ENCODE results near the gene KIAA2012. TPM values are rescaled to one million over a fixed set of nuclear protein-coding genes. Genes with fewer than 3 reads are reported as not detected.

KIAA2012 gene
- total and polyA plus RNA-seq, 2 of the 8 experiments (the other 6 are each of a cell fraction or from before 2014, with no cell fraction given), result not detected

DNA sequence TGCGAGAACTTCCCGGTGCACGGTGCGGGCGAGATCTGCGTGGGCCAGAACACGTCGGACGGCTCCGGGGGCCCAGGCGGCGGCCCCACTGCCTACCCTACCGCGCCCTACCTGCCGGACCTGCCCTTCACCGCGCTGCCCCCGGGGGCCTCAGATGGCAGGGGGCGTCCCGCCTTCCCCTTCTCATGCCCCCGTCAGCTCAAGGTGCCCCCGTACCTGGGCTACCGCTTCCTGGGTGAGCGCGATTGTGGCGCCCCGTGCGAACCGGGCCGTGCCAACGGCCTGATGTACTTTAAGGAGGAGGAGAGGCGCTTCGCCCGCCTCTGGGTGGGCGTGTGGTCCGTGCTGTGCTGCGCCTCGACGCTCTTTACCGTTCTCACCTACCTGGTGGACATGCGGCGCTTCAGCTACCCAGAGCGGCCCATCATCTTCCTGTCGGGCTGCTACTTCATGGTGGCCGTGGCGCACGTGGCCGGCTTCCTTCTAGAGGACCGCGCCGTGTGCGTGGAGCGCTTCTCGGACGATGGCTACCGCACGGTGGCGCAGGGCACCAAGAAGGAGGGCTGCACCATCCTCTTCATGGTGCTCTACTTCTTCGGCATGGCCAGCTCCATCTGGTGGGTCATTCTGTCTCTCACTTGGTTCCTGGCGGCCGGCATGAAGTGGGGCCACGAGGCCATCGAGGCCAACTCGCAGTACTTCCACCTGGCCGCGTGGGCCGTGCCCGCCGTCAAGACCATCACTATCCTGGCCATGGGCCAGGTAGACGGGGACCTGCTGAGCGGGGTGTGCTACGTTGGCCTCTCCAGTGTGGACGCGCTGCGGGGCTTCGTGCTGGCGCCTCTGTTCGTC is 37.7 kb upstream of the KIAA2012 start:
- Histone ChIP-seq H3K14ac (ENCODE audit: insufficient read length) (no peak overlapping the region), H4K20me1 (replicated peaks in 1 of 2; ENCODE audit: control insufficient read depth in 1 of 2, insufficient read depth in 2 of 2, low read length in 2 of 2) (peaks cover 30 to 33% of the 10 kb centered on the region in 2 experiments), H3K56ac (replicated peaks; ENCODE audit: insufficient read length, low read depth, low read length) (peak overlapping the region; percentile 67), H4K91ac (replicated peaks; ENCODE audit: insufficient read length, low read length) (peak overlapping the region; percentile 70), H2BK5ac (ENCODE audit: low read depth, low read length) (peak overlapping the region; percentile 96), H2AK5ac (ENCODE audit: low read depth, low read length) (no peak overlapping the region), H3K4ac (replicated peaks; ENCODE audit: insufficient read length, low read depth, low read length) (peak overlapping the region; percentile 75), H3K79me2 (ENCODE audit: control insufficient read depth in 1 of 2, insufficient read depth in 2 of 2, low read length in 2 of 2) (peaks cover 30 to 64% of the 10 kb centered on the region in 2 experiments), H3K18ac (ENCODE audit: extremely low read depth, low read length) (peak overlapping the region; percentile 96), H3K27me3 (replicated peaks in 1 of 4; ENCODE audit: control insufficient read depth in 3 of 4, extremely low read depth in 1 of 4, insufficient read depth in 3 of 4, low read length in 3 of 4) (no peaks in the 10 kb centered on the region), H3K4me3 (ENCODE audit: extremely low read depth in 1 of 4, insufficient read depth in 2 of 4, low read depth in 3 of 4, low read length in 4 of 4) (peak overlapping the region; percentile 78 to 96 (median 93)), H3K36me3 (ENCODE audit: control insufficient read depth in 2 of 4, insufficient read depth in 4 of 4, low read length in 3 of 4) (peaks cover 9 to 45% (median 18%) of the 10 kb centered on the region in 4 experiments), H3K9ac (replicated peaks in 1 of 4; ENCODE audit: extremely low read depth in 1 of 4, low read depth in 3 of 4, low read length in 3 of 4) (peak overlapping the region; percentile 74 to 95 (median 84); a peak in 6 of 7 replicates), H3K4me2 (ENCODE audit: insufficient read depth in 1 of 2, low read depth in 2 of 2, low read length in 2 of 2) (peak overlapping the region; percentile 61 to 82), H2BK15ac (ENCODE audit: low read length) (no peak overlapping the region; the same call in 1 of the 2 replicates), H3K23ac (ENCODE audit: insufficient read length) (no peak overlapping the region), H2BK20ac (ENCODE audit: low read length) (peak overlapping the region; percentile 90; the same call in 1 of the 2 replicates), H3K79me1 (ENCODE audit: low read depth, low read length) (no peaks in the 10 kb centered on the region), H3K23me2 (ENCODE audit: low read depth, low read length) (peaks cover 9% of the 10 kb centered on the region; the same call in 1 of the 2 replicates), H2AFZ (ENCODE audit: low read length) (no peak overlapping the region), H3K9me3 (ENCODE audit: insufficient read depth in 2 of 2, low read depth in 1 of 2, low read length in 1 of 2) (no peaks in the 10 kb centered on the region), H4K5ac (ENCODE audit: insufficient read length, low read depth, low read length) (peak overlapping the region; percentile 64), H4K8ac (ENCODE audit: extremely low read depth, insufficient read depth, low read length) (peak overlapping the region; percentile 76), H2BK12ac (ENCODE audit: low read depth, low read length) (peak overlapping the region; percentile 88; the same call in 1 of the 2 replicates), H2BK120ac (replicated peaks; ENCODE audit: low read depth, low read length) (peak overlapping the region; percentile 47), H3K4me1 (replicated peaks in 1 of 4; ENCODE audit: control insufficient read depth in 3 of 4, insufficient read depth in 4 of 4, low read length in 3 of 4) (peaks cover 4 to 17% (median 11%) of the 10 kb centered on the region in 4 experiments), H3K27ac (ENCODE audit: low read depth, low read length) (peak overlapping the region; percentile 80)
- DNase-seq (ENCODE audit: low read depth in 1 of 2, low spot score in 2 of 2) (peak in 1 of 2 experiments; percentile 66), FAIRE-seq (no peak)
- ChIA-PET POLR2A (ENCODE audit: partially characterized antibody) (interaction anchor here (0.7 to 2.4 kb wide), 24 partner anchors 11 to 176 kb away, joined by 3 to 11 read pairs (median 4); partner anchors contain the start of gene KIAA2012), CTCF (ENCODE audit: partially characterized antibody) (interaction anchor here (0.7 to 2.1 kb wide), 13 partner anchors 10 to 257 kb away, joined by 3 to 6 read pairs (median 4); no protein-coding TSS in a partner anchor)
- WGBS, 2 experiments (ENCODE audit: extremely low coverage in 1 of 2, insufficient coverage in 1 of 2, insufficient read length in 1 of 2, insufficient replicate concordance in 2 of 2, low coverage in 1 of 2, low lambda C conversion rate in 2 of 2, missing lambda C conversion rate in 1 of 2), result 3% methylated on average over 65 of the region's 78 CpGs; no CpG with 5 or more reads in 1 of the 2 experiments
- TF ChIP-seq KDM4A (IDR thresholded peaks at IDR 0.05; ENCODE audit: low read depth, low read length, severe bottlenecking) (peak; percentile 24), TCF12 (IDR thresholded peaks at IDR 0.05; ENCODE audit: low read depth, low read length) (no peak), GABPA (IDR thresholded peaks at IDR 0.05; ENCODE audit: borderline replicate concordance, insufficient read depth, low read length) (no peak), JUND (IDR thresholded peaks at IDR 0.05; ENCODE audit: low read length) (no peak), PHF8 (conservative IDR thresholded peaks at IDR 0.05; ENCODE audit: low read depth, low read length) (0 out of 2 replicates have a peak, but pooled peaks have one; percentile 9), RAD21 (IDR thresholded peaks at IDR 0.05 in 1 of 2, conservative IDR thresholded peaks at IDR 0.05 in 1 of 2; ENCODE audit: low read depth in 2 of 2, low read length in 2 of 2) (peak; percentile 52 to 65), CREB1 (IDR thresholded peaks at IDR 0.05) (no peak), FOSL1 (IDR thresholded peaks at IDR 0.05; ENCODE audit: insufficient read depth, low read depth, low read length) (no peak), EZH2 (IDR thresholded peaks at IDR 0.05; ENCODE audit: low read depth, low read length, severe bottlenecking) (no peak)
- TF ChIP-seq, protein P1, sequence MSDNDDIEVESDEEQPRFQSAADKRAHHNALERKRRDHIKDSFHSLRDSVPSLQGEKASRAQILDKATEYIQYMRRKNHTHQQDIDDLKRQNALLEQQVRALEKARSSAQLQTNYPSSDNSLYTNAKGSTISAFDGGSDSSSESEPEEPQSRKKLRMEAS (IDR thresholded peaks at IDR 0.05), result peak; percentile 95

Measured in H1 (cell line).